Ascending aorta (tissue), 2 donors: ENCODE results near the gene CDK11B. TPM values are rescaled to one million over a fixed set of nuclear protein-coding genes. Genes with fewer than 3 reads are reported as not detected.

Source experiments
- DNase-seq, 2 donors: peaks; one replicate each; pipeline ENCODE4 v3.0.0-alpha.2; 2019; ENCODE audit warnings: low spot score in 2 of 2
- H3K27ac ChIP-seq, 2 donors: fragments of 200-600 bp; sonication (generic); one replicate each; pipeline ENCODE4 v1.5.1; 2016 to 2017; ENCODE audit warnings: mild to moderate bottlenecking in 1 of 2
- H3K27me3 ChIP-seq: fragments of 200-600 bp; sonication (generic); one replicate; pipeline ENCODE4 v1.5.1; 2017
- H3K36me3 ChIP-seq, 2 donors: fragments of 200-600 bp; sonication (generic); one replicate each; pipeline ENCODE4 v1.5.1; 2016
- H3K4me1 ChIP-seq, 2 donors: fragments of 200-600 bp; sonication (generic); one replicate each; pipeline ENCODE4 v1.5.1; 2016 to 2017; ENCODE audit warnings: mild to moderate bottlenecking in 1 of 2
- H3K4me3 ChIP-seq, 2 donors: fragments of 200-600 bp; sonication (generic); one replicate each; pipeline ENCODE4 v1.5.1; 2016 to 2017; ENCODE audit warnings: mild to moderate bottlenecking in 1 of 2
- H3K9me3 ChIP-seq, 2 donors: fragments of 200-600 bp; sonication (generic); one replicate each; pipeline ENCODE4 v1.5.1; 2016
- intact Hi-C: fragments of 100-400 bp; cut with DNase I; formaldehyde crosslinking; loops from one replicate; pipeline ENCODE4 v1.15.1; 2023
- total RNA-seq: library from RNA; depleted of rRNA; stranded (reverse); fragments of >200 nt; gene quantifications from one replicate; pipeline ENCODE4 v1.1.0, GENCODE V29; 2016
- TF ChIP-seq, protein P1 (sequence below), 3 experiments: fragments of 200-600 bp in 2 of 3; fragments of 450-650 bp in 1 of 3; sonication (generic) in 2 of 3; IDR thresholded peaks; one replicate each; pipeline ENCODE4 v1.5.1; 2016 to 2019; ENCODE audit warnings: antibody characterized with exemption in 3 of 3, mild to moderate bottlenecking in 1 of 3, moderate library complexity in 1 of 3

The CDK11B gene
- total RNA-seq, 1 donor from 2014 or later = 24.8 TPM

DNA sequence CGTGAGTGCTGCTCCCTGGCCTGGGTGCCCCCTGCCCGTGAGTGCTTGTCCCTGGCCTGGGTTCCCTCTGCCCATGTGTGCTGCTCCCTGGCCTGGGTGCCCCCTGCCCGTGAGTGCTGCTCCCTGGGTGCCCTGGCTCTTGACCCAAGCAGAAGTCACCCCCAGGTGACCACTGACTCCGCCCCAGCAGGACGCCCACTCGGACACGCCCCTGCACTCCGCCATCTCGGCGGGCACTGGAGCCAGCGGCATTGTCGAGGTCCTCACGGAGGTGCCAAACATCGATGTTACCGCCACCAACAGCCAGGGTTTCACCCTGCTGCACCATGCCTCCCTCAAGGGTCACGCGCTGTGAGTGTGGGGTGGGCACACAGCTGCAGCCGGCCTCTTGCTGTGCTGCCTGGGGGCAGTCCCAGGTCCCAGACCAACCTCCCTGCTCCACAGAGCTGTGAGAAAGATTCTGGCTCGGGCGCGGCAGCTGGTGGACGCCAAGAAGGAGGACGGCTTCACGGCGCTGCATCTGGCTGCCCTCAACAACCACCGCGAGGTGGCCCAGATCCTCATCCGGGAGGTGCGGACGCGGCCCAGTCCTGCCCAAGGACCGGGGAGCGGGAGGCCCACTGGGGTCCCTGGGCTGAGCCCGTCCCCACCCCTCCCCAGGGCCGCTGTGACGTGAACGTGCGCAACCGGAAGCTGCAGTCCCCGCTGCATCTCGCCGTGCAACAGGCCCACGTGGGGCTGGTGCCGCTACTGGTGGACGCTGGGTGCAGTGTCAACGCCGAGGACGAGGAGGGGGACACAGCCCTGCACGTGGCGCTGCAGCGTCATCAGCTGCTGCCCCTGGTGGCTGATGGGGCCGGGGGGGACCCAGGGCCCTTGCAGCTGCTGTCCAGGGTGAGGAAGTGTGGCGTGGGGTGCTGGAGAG, 30.7 kb downstream of the CDK11B start:
- no peak overlapping the region for H3K4me3 ChIP-seq
- H3K27me3 ChIP-seq = no peaks in the 10 kb centered on the region
- H3K36me3 ChIP-seq = peaks cover 6 to 31% of the 10 kb centered on the region in 2 donors

DNA sequence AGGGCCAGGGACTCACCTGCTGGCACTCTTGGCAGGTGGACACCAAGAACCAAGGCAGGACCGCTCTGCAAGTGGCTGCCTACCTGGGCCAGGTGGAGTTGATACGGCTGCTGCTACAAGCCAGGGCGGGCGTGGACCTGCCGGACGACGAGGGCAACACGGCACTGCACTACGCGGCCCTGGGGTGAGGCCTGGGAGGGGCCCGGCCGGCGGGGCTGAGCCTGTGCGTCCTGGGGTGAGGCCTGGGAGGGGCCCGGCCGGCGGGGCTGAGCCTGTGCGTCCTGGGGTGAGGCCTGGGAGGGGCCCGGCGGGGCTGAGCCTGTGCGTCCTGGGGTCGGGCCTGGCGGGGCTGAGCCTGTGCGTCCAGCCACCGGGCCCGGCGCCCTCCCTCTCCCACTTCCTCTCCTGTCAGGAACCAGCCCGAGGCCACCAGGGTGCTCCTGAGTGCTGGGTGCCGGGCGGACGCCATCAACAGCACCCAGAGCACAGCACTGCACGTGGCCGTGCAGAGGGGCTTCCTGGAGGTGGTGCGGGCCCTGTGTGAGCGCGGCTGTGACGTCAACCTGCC, 31.5 kb downstream of the CDK11B start:
- Histone ChIP-seq H3K27ac (no peak overlapping the region), H3K27me3 (no peaks in the 10 kb centered on the region), H3K4me3 (no peak overlapping the region), H3K4me1 (peaks cover 0 to 3% of the 10 kb centered on the region in 2 donors), H3K9me3 (no peaks in the 10 kb centered on the region), H3K36me3 (peaks cover 6 to 31% of the 10 kb centered on the region in 2 donors)
- no peak for DNase-seq
- TF ChIP-seq, protein P1, sequence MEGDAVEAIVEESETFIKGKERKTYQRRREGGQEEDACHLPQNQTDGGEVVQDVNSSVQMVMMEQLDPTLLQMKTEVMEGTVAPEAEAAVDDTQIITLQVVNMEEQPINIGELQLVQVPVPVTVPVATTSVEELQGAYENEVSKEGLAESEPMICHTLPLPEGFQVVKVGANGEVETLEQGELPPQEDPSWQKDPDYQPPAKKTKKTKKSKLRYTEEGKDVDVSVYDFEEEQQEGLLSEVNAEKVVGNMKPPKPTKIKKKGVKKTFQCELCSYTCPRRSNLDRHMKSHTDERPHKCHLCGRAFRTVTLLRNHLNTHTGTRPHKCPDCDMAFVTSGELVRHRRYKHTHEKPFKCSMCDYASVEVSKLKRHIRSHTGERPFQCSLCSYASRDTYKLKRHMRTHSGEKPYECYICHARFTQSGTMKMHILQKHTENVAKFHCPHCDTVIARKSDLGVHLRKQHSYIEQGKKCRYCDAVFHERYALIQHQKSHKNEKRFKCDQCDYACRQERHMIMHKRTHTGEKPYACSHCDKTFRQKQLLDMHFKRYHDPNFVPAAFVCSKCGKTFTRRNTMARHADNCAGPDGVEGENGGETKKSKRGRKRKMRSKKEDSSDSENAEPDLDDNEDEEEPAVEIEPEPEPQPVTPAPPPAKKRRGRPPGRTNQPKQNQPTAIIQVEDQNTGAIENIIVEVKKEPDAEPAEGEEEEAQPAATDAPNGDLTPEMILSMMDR (IDR thresholded peaks at IDR 0.05) = no peak
- intact Hi-C loops = no loop called here

More for the DNA sequence above, 30.7 kb downstream of the CDK11B start:
- intact Hi-C loops = no loop called here
- H3K27ac ChIP-seq = no peak overlapping the region
- no peaks in the 10 kb centered on the region for H3K9me3 ChIP-seq
- DNase-seq = no peak
- TF ChIP-seq, protein P1 (IDR thresholded peaks at IDR 0.05) = no peak
- peaks cover 0 to 3% of the 10 kb centered on the region in 2 donors for H3K4me1 ChIP-seq

DNA sequence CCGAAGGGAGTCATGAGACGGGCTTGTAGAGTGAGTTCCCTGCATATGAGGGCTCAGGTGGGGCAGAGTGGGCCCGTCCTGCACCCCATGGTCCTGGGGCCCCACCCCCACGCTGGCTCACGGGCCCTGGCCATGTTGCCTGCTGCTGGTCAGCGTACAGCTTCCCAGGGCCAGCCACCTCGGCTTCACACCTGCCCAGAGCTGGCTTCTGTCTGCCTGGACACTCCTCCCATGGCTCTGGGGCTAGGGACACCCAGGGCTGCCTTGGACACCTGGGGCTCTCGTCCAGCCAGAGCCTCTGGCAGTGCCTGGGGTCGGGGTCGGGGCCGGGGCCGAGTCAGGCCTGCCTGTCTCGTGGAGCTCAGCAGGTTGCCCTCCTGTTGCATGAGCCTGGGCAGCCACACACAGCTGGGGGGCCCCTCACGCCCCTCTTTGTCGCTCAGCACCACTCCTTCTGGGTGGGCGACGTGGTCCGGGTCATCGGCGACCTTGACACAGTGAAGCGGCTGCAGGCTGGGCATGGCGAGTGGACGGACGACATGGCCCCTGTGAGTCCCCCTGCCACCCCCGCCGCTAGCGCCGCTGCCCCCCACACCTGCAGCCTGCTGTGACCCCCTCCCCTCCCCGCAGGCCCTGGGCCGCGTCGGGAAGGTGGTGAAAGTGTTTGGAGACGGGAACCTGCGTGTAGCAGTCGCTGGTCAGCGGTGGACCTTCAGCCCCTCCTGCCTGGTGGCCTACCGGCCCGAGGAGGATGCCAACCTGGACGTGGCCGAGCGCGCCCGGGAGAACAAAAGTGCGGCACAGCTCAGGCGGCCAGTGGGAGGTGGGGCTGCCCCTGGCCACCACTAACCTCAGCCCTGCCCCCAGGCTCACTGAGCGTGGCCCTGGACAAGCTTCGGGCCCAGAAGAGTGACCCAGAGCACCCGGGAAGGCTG, 32.3 kb downstream of the CDK11B start:
- TF ChIP-seq, protein P1 (IDR thresholded peaks at IDR 0.05) = no peak
- Histone ChIP-seq H3K4me3 (no peak overlapping the region), H3K27ac (no peak overlapping the region), H3K4me1 (no peaks in the 10 kb centered on the region), H3K9me3 (no peaks in the 10 kb centered on the region), H3K36me3 (peaks cover 6 to 31% of the 10 kb centered on the region in 2 donors), H3K27me3 (no peaks in the 10 kb centered on the region)
- no peak for DNase-seq
- intact Hi-C loops = no loop called here

DNA sequence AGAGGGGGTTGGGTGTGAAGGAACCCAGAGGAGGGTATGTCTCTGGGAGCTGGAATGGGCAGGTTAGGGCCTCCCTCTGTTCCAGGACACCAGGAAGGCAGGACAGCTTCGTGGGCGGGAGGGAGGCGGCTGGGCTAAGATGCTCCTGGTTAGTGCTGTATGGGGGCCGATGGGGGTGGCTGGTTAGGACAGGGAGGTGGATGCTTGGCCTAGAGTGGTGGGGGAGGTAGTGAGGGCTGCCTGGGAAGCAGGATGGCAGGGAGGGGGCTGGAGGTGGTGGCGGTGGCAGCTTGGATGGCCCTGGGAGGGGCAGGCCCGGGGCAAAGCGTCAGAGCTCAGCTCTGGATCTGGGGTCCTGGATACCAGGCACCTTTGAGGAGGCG, 33.0 kb downstream of the CDK11B start:
- Histone ChIP-seq H3K4me3 (no peak overlapping the region), H3K27me3 (no peaks in the 10 kb centered on the region), H3K36me3 (peaks cover 6 to 31% of the 10 kb centered on the region in 2 donors), H3K27ac (no peak overlapping the region), H3K4me1 (no peaks in the 10 kb centered on the region), H3K9me3 (no peaks in the 10 kb centered on the region)
- no peak for DNase-seq
- intact Hi-C loops = no loop called here
- TF ChIP-seq, protein P1 (IDR thresholded peaks at IDR 0.05) = no peak

DNA sequence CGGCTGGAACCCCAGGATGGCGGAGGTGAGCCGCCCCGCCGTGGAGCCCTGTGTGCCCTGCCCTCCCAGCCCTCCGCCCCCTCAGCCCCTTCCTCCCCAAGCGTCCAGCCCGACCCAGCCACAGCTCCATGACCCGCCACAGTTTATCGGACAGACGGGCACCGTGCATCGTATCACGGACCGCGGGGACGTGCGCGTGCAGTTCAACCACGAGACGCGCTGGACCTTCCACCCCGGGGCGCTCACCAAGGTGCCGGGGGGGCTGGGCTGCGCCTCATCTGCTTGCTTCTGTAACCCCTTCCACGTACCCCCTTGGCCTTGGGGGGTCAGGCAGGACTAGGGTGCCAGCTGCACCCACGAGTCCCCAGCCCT, 33.4 kb downstream of the CDK11B start:
- DNase-seq = no peak
- Histone ChIP-seq H3K27ac (no peak overlapping the region), H3K36me3 (peaks cover 6 to 31% of the 10 kb centered on the region in 2 donors), H3K27me3 (no peaks in the 10 kb centered on the region), H3K4me1 (no peaks in the 10 kb centered on the region), H3K9me3 (no peaks in the 10 kb centered on the region), H3K4me3 (no peak overlapping the region)
- intact Hi-C loops = no loop called here
- TF ChIP-seq, protein P1 (IDR thresholded peaks at IDR 0.05) = no peak
